Spleen (tissue), 11 donors: ENCODE results near the gene KIAA0040. TPM values are rescaled to one million over a fixed set of nuclear protein-coding genes. Genes with fewer than 3 reads are reported as not detected.

Experiments
- DNase-seq: peaks from one replicate; pipeline ENCODE4 v3.0.0-alpha.2; 2020
- H3K27ac ChIP-seq, 8 donors: fragments of 200-600 bp; sonication (generic) in 7 of 8; 1 replicate in 4 of 8; 2 replicates in 4 of 8; pipeline versions ENCODE4 v1.5.0 to v1.8.0; 2016 to 2021; ENCODE audit warnings: inconsistent platforms in 4 of 8, mild to moderate bottlenecking in 4 of 8, moderate library complexity in 1 of 8
- H3K27me3 ChIP-seq, 7 donors: fragments of 200-600 bp; sonication (generic) in 6 of 7; replicated peaks in 1 of 7; 1 replicate in 4 of 7; 2 replicates in 3 of 7; pipeline versions ENCODE4 v1.5.0 to v1.8.0; 2016 to 2021; ENCODE audit warnings: inconsistent platforms in 3 of 7, mild to moderate bottlenecking in 1 of 7
- H3K36me3 ChIP-seq, 6 donors: fragments of 200-600 bp; sonication (generic) in 5 of 6; 1 replicate in 4 of 6; 2 replicates in 2 of 6; pipeline versions ENCODE4 v1.5.0 to v1.8.0; 2016 to 2021; ENCODE audit warnings: inconsistent platforms in 2 of 6
- H3K4me1 ChIP-seq, 6 donors: fragments of 200-600 bp; sonication (generic) in 5 of 6; 1 replicate in 3 of 6; 2 replicates in 3 of 6; pipeline versions ENCODE4 v1.5.0 to v1.8.0; 2016 to 2021; ENCODE audit warnings: inconsistent platforms in 3 of 6
- H3K4me3 ChIP-seq, 8 donors: fragments of 200-600 bp; sonication (generic) in 7 of 8; 1 replicate in 4 of 8; 2 replicates in 4 of 8; pipeline versions ENCODE4 v1.5.0 to v1.8.0; 2016 to 2021; ENCODE audit warnings: inconsistent platforms in 4 of 8, mild to moderate bottlenecking in 4 of 8, moderate library complexity in 2 of 8
- H3K9me3 ChIP-seq, 8 donors: fragments of 200-600 bp; sonication (generic) in 7 of 8; 1 replicate in 4 of 8; 2 replicates in 4 of 8; pipeline versions ENCODE4 v1.5.0 to v1.8.0; 2016 to 2021; ENCODE audit warnings: inconsistent platforms in 4 of 8
- POLR2A ChIP-seq, 3 donors: fragments of 450-650 bp; IDR thresholded peaks; one replicate each; pipeline ENCODE4 v1.5.1; 2017; ENCODE audit warnings: antibody characterized with exemption in 3 of 3, mild to moderate bottlenecking in 1 of 3
- POLR2AphosphoS5 ChIP-seq, 3 donors: sonication (generic); formaldehyde crosslinking; IDR thresholded peaks; one replicate each; pipeline ENCODE4 v1.5.1; 2017; ENCODE audit warnings: antibody characterized with exemption in 3 of 3
- WGBS, 5 donors: extraction: QIAGEN DNeasy Blood & Tissue Kit in 3 of 5; methylation state at CpG; one replicate each; pipeline versions ENCODE4 v1.1.5 to v1.1.7; 2013 to 2018; 5-methylcytosine and 5-hydroxymethylcytosine counted together
- intact Hi-C: fragments of 100-400 bp; cut with DNase I; formaldehyde crosslinking; loops from one replicate; pipeline ENCODE4 v1.15.0; 2023; ENCODE audit warnings: low total_unique reads
- polyA plus RNA-seq, 3 donors: library from polyadenylated mRNA; stranded (reverse); fragments of 200-250 nt; gene quantifications; one replicate each; pipeline ENCODE4 v1.2.1, GENCODE V29; 2013
- total RNA-seq, 7 donors: library from RNA; depleted of rRNA in 3 of 7; stranded (reverse); fragments of >200 nt in 3 of 7; fragmentation: NEBNext Ultra II Directional in 4 of 7; extraction: Animal tissue kit (Norgen Biotek cat#: 25700) in 4 of 7; gene quantifications; one replicate each; pipeline versions ENCODE4 v1.1.0 to v1.2.1, GENCODE V29; 2016 to 2021
- TF ChIP-seq, protein P1 (sequence below), 11 experiments: fragments of 200-600 bp in 7 of 11; fragments of 450-650 bp in 4 of 11; sonication (generic) in 4 of 11; IDR thresholded peaks in 8 of 11; conservative IDR thresholded peaks in 3 of 11; 1 replicate in 7 of 11; 2 replicates in 4 of 11; pipeline versions ENCODE4 v1.4.0 to v1.8.0; 2016 to 2021; ENCODE audit warnings: antibody characterized with exemption in 11 of 11, inconsistent platforms in 4 of 11, mild to moderate bottlenecking in 1 of 11
- donor health status: healthy with polysubstance abuse.
- donor health status: DM: no; HTN: no; CAD: no; lungs with moderate emphysema.
- donor health status: DM: no; HTN: no; CAD: no.
- donor health status: Bipolar disorder and iron deficiency.
- donor health status: healthy.
- donor health status: DM: no; HTN: no; CAD: no.
- donor health status: DM: yes; HTN: yes; CAD: no.

Gene KIAA0040
- total and polyA plus RNA-seq, 10 donors = 13.7 to 111 (median 48.1) TPM

- WGBS, 5 donors = 67 to 77% (median 71%) methylated on average over 11 of the region's 11 CpGs
- H3K27ac ChIP-seq = peak overlapping the region in 5 of 8 donors; percentile 38 to 64 (median 57)
- no peak for DNase-seq
- TF ChIP-seq, protein P1, sequence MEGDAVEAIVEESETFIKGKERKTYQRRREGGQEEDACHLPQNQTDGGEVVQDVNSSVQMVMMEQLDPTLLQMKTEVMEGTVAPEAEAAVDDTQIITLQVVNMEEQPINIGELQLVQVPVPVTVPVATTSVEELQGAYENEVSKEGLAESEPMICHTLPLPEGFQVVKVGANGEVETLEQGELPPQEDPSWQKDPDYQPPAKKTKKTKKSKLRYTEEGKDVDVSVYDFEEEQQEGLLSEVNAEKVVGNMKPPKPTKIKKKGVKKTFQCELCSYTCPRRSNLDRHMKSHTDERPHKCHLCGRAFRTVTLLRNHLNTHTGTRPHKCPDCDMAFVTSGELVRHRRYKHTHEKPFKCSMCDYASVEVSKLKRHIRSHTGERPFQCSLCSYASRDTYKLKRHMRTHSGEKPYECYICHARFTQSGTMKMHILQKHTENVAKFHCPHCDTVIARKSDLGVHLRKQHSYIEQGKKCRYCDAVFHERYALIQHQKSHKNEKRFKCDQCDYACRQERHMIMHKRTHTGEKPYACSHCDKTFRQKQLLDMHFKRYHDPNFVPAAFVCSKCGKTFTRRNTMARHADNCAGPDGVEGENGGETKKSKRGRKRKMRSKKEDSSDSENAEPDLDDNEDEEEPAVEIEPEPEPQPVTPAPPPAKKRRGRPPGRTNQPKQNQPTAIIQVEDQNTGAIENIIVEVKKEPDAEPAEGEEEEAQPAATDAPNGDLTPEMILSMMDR (IDR thresholded peaks at IDR 0.05 in 8 of 11, conservative IDR thresholded peaks at IDR 0.05 in 3 of 11) = no peak
- peak in 1 of 3 donors; percentile 35 for TF ChIP-seq POLR2AphosphoS5 (IDR thresholded peaks at IDR 0.05)
- H3K36me3 ChIP-seq = no peaks in the 10 kb centered on the region
- H3K4me1 ChIP-seq = peaks cover 0 to 58% (median 20%) of the 10 kb centered on the region in 6 donors
- no peaks in the 10 kb centered on the region for H3K9me3 ChIP-seq
- intact Hi-C loops = no loop called here
- H3K27me3 ChIP-seq = no peaks in the 10 kb centered on the region
- no peak overlapping the region for H3K4me3 ChIP-seq
Observed at GRCh38 chr1:175220853-175221556, 28.4 kb upstream of the KIAA0040 start.

- H3K9me3 ChIP-seq = no peaks in the 10 kb centered on the region
- H3K4me3 ChIP-seq = no peak overlapping the region
- WGBS, 5 donors = 59 to 73% (median 64%) methylated on average over 2 of the region's 2 CpGs
- H3K4me1 ChIP-seq = peaks cover 0 to 47% (median 18%) of the 10 kb centered on the region in 6 donors
- DNase-seq = no peak
- intact Hi-C loops = no loop called here
- H3K36me3 ChIP-seq = no peaks in the 10 kb centered on the region
- H3K27ac ChIP-seq = peak overlapping the region in 1 of 8 donors; percentile 60
- no peaks in the 10 kb centered on the region for H3K27me3 ChIP-seq
- TF ChIP-seq POLR2AphosphoS5 (IDR thresholded peaks at IDR 0.05) (no peak), POLR2A (IDR thresholded peaks at IDR 0.05) (no peak)
- TF ChIP-seq, protein P1 (IDR thresholded peaks at IDR 0.05 in 8 of 11, conservative IDR thresholded peaks at IDR 0.05 in 3 of 11) = no peak
Observed at GRCh38 chr1:175219774-175220173, 27.2 kb upstream of the KIAA0040 start.

DNA sequence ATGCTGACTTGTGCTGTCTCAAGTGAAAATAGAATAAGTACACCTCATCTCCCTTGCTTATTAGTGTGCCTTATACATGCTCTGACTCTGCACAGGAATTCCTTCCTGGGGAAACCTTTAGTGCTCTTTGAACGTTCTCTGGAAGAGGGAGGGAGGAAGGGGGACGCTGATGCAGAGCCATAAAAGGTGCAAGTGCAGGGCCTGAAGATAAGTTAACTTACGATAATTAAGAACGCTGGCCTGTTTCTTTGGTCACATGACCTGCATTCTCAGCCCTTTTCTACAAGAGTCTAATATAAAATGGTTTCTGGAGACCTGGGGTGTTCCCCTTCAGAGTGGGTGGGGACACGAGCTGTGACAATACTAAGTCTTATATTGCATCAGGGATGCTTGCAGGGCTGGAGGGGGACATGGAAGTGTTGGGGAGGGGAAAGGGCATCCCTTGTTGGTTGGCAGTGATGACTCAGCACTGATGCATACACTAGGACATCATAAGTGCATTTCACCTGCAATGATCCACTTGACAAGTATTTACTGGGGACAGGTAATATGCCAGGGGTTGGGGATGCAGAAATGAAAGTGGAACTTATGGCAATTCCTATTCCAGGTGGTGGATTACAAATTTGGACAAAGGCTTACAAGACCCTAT lies 26.3 kb upstream of the KIAA0040 start:
- no peak overlapping the region for H3K27ac ChIP-seq
- no peaks in the 10 kb centered on the region for H3K36me3 ChIP-seq
- no peaks in the 10 kb centered on the region for H3K27me3 ChIP-seq
- H3K9me3 ChIP-seq = no peaks in the 10 kb centered on the region
- DNase-seq = no peak
- H3K4me3 ChIP-seq = no peak overlapping the region
- TF ChIP-seq POLR2A (IDR thresholded peaks at IDR 0.05) = no peak
- no peak for TF ChIP-seq POLR2AphosphoS5 (IDR thresholded peaks at IDR 0.05)
- TF ChIP-seq, protein P1 (IDR thresholded peaks at IDR 0.05 in 8 of 11, conservative IDR thresholded peaks at IDR 0.05 in 3 of 11) = no peak
- peaks cover 0 to 39% (median 18%) of the 10 kb centered on the region in 6 donors for H3K4me1 ChIP-seq
- intact Hi-C loops = no loop called here
- WGBS, 5 donors = 75 to 85% (median 79%) methylated on average over 5 of the region's 5 CpGs
